Testis (tissue), 2 donors: ENCODE results near the gene DPP6.

ENCODE experiments used
- CTCF ChIP-seq, 3 experiments: fragments of 450-650 bp in 2 of 3; fragments of 200-600 bp in 1 of 3; sonication (generic) in 1 of 3; IDR thresholded peaks; one replicate each; pipeline ENCODE4 v1.5.1; 2016 to 2019; ENCODE audit warnings: antibody characterized with exemption in 3 of 3, mild to moderate bottlenecking in 2 of 3, moderate library complexity in 1 of 3
- POLR2A ChIP-seq: fragments of 450-650 bp; IDR thresholded peaks from one replicate; pipeline ENCODE4 v1.6.1; 2017; ENCODE audit warnings: antibody characterized with exemption, mild to moderate bottlenecking, moderate library complexity

DNA sequence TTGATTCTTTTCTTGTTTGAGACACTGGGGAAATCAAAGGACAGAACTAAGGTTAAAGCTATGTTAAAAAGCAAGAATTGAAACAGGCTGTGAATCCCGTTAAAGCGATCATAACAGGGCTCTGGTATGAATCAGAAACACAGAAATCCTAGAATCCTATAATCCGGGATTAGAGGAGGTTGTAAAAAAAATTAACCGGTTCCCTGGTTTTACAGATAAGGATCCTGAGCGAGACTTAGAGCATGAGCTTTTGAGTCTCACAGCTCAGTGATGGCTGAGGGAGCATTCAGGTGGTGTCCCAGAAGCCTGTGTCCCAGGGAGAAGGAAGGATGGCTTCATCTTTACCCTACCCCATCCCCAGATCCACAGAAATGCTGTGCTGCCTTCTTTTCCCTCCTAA is 489.4 kb downstream of the DPP6 start:
- TF ChIP-seq CTCF (IDR thresholded peaks at IDR 0.05) = no peak
- no peak for TF ChIP-seq POLR2A
